SK-N-SH (cell line): ENCODE measurements around the gene ENOX1. TPM values are rescaled to one million over a fixed set of nuclear protein-coding genes. Genes with fewer than 3 reads are reported as not detected.

Source experiments
- CTCF ChIA-PET: fragments of 300-600, 350-600 bp; formaldehyde crosslinking; extraction: SDS; loops from one replicate; lab custom pipeline; 2021; lab: Yijun Ruan, JAX
- POLR2A ChIA-PET: fragments of 350-600 bp; sonication (Branson Sonifier 250); formaldehyde crosslinking; extraction: SDS; loops from one replicate; lab custom pipeline; 2020; ENCODE audit warnings: antibody characterized with exemption, inconsistent platforms; lab: Yijun Ruan, JAX
- DNase-seq: peaks from one replicate; pipeline ENCODE4 v3.0.0; 2012
- H2AFZ ChIP-seq: fragments of 200-600 bp; sonication (generic); 2 replicates; pipeline ENCODE4 v1.8.1; 2016; ENCODE audit warnings: antibody characterized with exemption, mild to moderate bottlenecking, low read depth
- H3F3A ChIP-seq: fragments of 200-600 bp; sonication (generic); replicated peaks from 2 replicates; pipeline ENCODE3; 2016; ENCODE audit warnings: antibody characterized with exemption, mild to moderate bottlenecking; ENCODE audit not compliant: insufficient read depth
- H3K27ac ChIP-seq, 2 experiments: fragments of 200-500 bp in 1 of 2; fragments of 200-600 bp in 1 of 2; sonication (Bioruptor generic) in 1 of 2; sonication (generic), shearing (Covaris generic) in 1 of 2; 2 replicates each; pipeline versions ENCODE4 v1.5.1 to v1.6.1; 2014 to 2016; ENCODE audit warnings: low read depth in 2 of 2, inconsistent platforms in 1 of 2, low read length in 1 of 2, mild to moderate bottlenecking in 1 of 2, mixed read lengths in 1 of 2
- H3K27me3 ChIP-seq: fragments of 200-600 bp; sonication (generic), shearing (Covaris generic); 2 replicates; pipeline ENCODE4 v1.6.1; 2016; ENCODE audit warnings: mixed run types; ENCODE audit not compliant: insufficient read depth
- H3K36me3 ChIP-seq, 2 experiments: fragments of 200-500 bp in 1 of 2; fragments of 200-600 bp in 1 of 2; sonication (Bioruptor generic) in 1 of 2; sonication (generic) in 1 of 2; replicated peaks in 1 of 2; 2 replicates each; pipeline versions ENCODE3 to v1.5.1; 2014 to 2016; ENCODE audit warnings: low read length in 1 of 2, mild to moderate bottlenecking in 1 of 2; ENCODE audit not compliant: insufficient read depth in 2 of 2, control insufficient read depth in 1 of 2
- H3K4me1 ChIP-seq, 2 experiments: fragments of 200-500 bp in 1 of 2; fragments of 200-600 bp in 1 of 2; sonication (Bioruptor generic) in 1 of 2; sonication (generic), shearing (Covaris generic) in 1 of 2; 2 replicates each; pipeline versions ENCODE4 v1.5.1 to v1.6.1; 2014 to 2016; ENCODE audit warnings: low read depth in 1 of 2, low read length in 1 of 2, mixed run types in 1 of 2; ENCODE audit not compliant: insufficient read depth in 2 of 2, control insufficient read depth in 1 of 2
- H3K4me2 ChIP-seq: fragments of 200-600 bp; sonication (generic), shearing (Covaris generic); 2 replicates; pipeline ENCODE4 v1.6.1; 2017; ENCODE audit warnings: mixed run types
- H3K4me3 ChIP-seq, 2 experiments: fragments of 200-500 bp in 1 of 2; fragments of 200-600 bp in 1 of 2; sonication (Bioruptor generic) in 1 of 2; sonication (generic), shearing (Covaris generic) in 1 of 2; 2 replicates each; pipeline versions ENCODE4 v1.5.1 to v1.8.1; 2014 to 2016; ENCODE audit warnings: low read depth in 2 of 2, inconsistent platforms in 1 of 2, low read length in 1 of 2, mild to moderate bottlenecking in 1 of 2, mixed read lengths in 1 of 2, moderate library complexity in 1 of 2
- H3K79me2 ChIP-seq: fragments of 200-600 bp; sonication (generic); 2 replicates; pipeline ENCODE4 v1.8.1; 2017; ENCODE audit warnings: mild to moderate bottlenecking; ENCODE audit not compliant: insufficient read depth
- H3K9ac ChIP-seq: fragments of 200-600 bp; sonication (generic); 2 replicates; pipeline ENCODE4 v1.6.1; 2017; ENCODE audit warnings: mixed run types
- H3K9me2 ChIP-seq: fragments of 200-600 bp; sonication (generic); 2 replicates; pipeline ENCODE4 v1.6.1; 2017; ENCODE audit warnings: mixed run types
- H3K9me3 ChIP-seq: fragments of 200-600 bp; sonication (generic); 2 replicates; pipeline ENCODE4 v1.6.1; 2017; ENCODE audit warnings: mixed run types, mild to moderate bottlenecking, moderate library complexity
- H4K20me1 ChIP-seq: fragments of 200-600 bp; sonication (generic); 2 replicates; pipeline ENCODE4 v1.6.1; 2017; ENCODE audit warnings: mild to moderate bottlenecking, mixed run types; ENCODE audit not compliant: insufficient read depth
- CTCF ChIP-seq: fragments of 200-600 bp; sonication (generic); IDR thresholded peaks from 2 replicates; pipeline ENCODE4 v1.6.1; 2017; ENCODE audit warnings: antibody characterized with exemption, mild to moderate bottlenecking, moderate library complexity
- NFIC ChIP-seq: IDR thresholded peaks from 2 replicates; pipeline ENCODE4 v1.4.0; 2012; ENCODE audit warnings: borderline replicate concordance
- RAD21 ChIP-seq: IDR thresholded peaks from 2 replicates; pipeline ENCODE4 v1.6.1; 2012; ENCODE audit warnings: mild to moderate bottlenecking, low read length
- RCOR1 ChIP-seq: fragments of 150-350 bp; IDR thresholded peaks from 2 replicates; pipeline ENCODE4 v1.6.1; 2017; ENCODE audit warnings: antibody characterized with exemption, low read length
- RFX5 ChIP-seq: IDR thresholded peaks from 2 replicates; pipeline ENCODE4 v1.6.1; 2012; ENCODE audit warnings: mild to moderate bottlenecking, improper control_type of control experiment, low read length
- SMC3 ChIP-seq: IDR thresholded peaks from 2 replicates; pipeline ENCODE4 v1.6.1; 2012; ENCODE audit warnings: low read depth, low read length, improper control_type of control experiment
- USF2 ChIP-seq: fragments of 150-350 bp; IDR thresholded peaks from 2 replicates; pipeline ENCODE4 v1.6.1; 2017; ENCODE audit warnings: antibody characterized with exemption, low read length, low read depth, borderline replicate concordance
- ZBTB33 ChIP-seq: IDR thresholded peaks from 2 replicates; pipeline ENCODE4 v1.4.0; 2012; ENCODE audit warnings: low read depth, borderline replicate concordance
- WGBS: methylation state at CpG from one replicate; pipeline ENCODE4 v1.1.6; 2017; ENCODE audit warnings: low lambda C conversion rate; 5-methylcytosine and 5-hydroxymethylcytosine counted together
- polyA plus RNA-seq, 3 experiments: library from polyadenylated mRNA; depleted of rRNA; stranded (reverse); fragments of >200 nt; gene quantifications; 2 replicates each; pipeline ENCODE4 v1.2.3, GENCODE V29; 2012

Gene ENOX1
- polyA plus RNA-seq, 1 of the 3 experiments (the other 2 are of a cell fraction) = 5.8 TPM

- Histone ChIP-seq H3K9ac (no peak overlapping the region), H3K4me2 (no peak overlapping the region), H3K27me3 (no peaks in the 10 kb centered on the region), H3K79me2 (no peaks in the 10 kb centered on the region), H3K4me3 (no peak overlapping the region)
- WGBS = 47% methylated on average over 4 of the region's 4 CpGs
- TF ChIP-seq RFX5 (no peak), USF2 (no peak), RCOR1 (no peak), RAD21 (peak; percentile 72), NFIC (0 out of 2 replicates have a peak, but pooled peaks have one; percentile 9), SMC3 (peak; percentile 33; the same call in 1 of the 2 replicates)
- TF ChIP-seq, all 33 proteins: peak for 3
- ChIA-PET CTCF (interaction anchor here (0.6 to 3.1 kb wide), 8 partner anchors 9 to 608 kb away, joined by 3 to 24 read pairs (median 3); no protein-coding TSS in a partner anchor), POLR2A (no interaction called here)
- Histone ChIP-seq H3K9me2 (no peaks in the 10 kb centered on the region), H3K4me1 (peaks cover 0 to 6% of the 10 kb centered on the region in 2 experiments; a peak in 2 of 4 replicates), H3K36me3 (no peaks in the 10 kb centered on the region), H3K27ac (no peak overlapping the region), H2AFZ (no peak overlapping the region), H3F3A (no peaks in the 10 kb centered on the region), H4K20me1 (no peaks in the 10 kb centered on the region), H3K9me3 (no peaks in the 10 kb centered on the region)
- DNase-seq = peak; percentile 70
Measured at GRCh38 chr13:43196086-43196621, 590.6 kb downstream of the ENOX1 start.

GRCh38 chr13:43195551-43195950, 591.2 kb downstream of the ENOX1 start:
- TF ChIP-seq RAD21 (peak; percentile 13; the same call in 1 of the 2 replicates), ZBTB33 (no peak), CTCF (0 out of 2 replicates have a peak, but pooled peaks have one; percentile 15)
- Histone ChIP-seq H3K9me2 (no peaks in the 10 kb centered on the region), H3K36me3 (no peaks in the 10 kb centered on the region), H4K20me1 (no peaks in the 10 kb centered on the region), H3K4me3 (no peak overlapping the region), H3K27ac (no peak overlapping the region), H2AFZ (no peak overlapping the region), H3K79me2 (no peaks in the 10 kb centered on the region), H3F3A (no peaks in the 10 kb centered on the region), H3K4me1 (peaks cover 0 to 6% of the 10 kb centered on the region in 2 experiments; a peak in 2 of 4 replicates), H3K9me3 (no peaks in the 10 kb centered on the region), H3K9ac (no peak overlapping the region), H3K27me3 (no peaks in the 10 kb centered on the region), H3K4me2 (no peak overlapping the region)
- WGBS = 83% methylated on average over 4 of the region's 4 CpGs
- DNase-seq = no peak
- CTCF ChIA-PET = interaction anchor here (1.0 to 3.1 kb wide), 7 partner anchors 9 to 608 kb away, joined by 3 to 24 read pairs (median 3); no protein-coding TSS in a partner anchor
- POLR2A ChIA-PET = no interaction called here
